MV-4-11 (cell line): ENCODE measurements around the gene HSPA12A.

Source experiments
- DNase-seq: peaks from one replicate; lab custom pipeline; 2025; lab: John Stamatoyannopoulos, UW

The HSPA12A gene

DNA sequence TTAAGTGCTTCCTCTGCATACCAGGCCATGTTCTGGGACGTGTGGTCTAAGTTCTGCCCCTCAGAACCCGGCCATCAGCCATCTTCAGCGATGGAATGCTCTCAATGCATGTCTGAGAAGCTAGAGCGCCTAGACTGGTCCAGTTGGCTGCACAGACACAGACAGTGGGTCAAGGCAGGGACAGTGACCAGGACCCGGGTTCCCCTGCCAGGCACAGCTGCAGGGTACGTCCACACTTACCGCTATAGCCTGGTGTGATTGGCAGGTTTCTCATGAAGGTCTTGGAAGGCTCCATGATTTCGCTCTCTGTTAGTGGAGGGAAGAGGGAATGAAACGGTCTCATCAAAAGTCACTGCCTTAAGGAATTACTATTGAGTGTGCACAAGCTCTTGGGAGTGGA lies 74.3 kb downstream of the HSPA12A start:
- DNase-seq: no peak

GRCh38 chr10:116667484-116667883 lies 74.9 kb downstream of the HSPA12A start:
- no peak for DNase-seq

DNA sequence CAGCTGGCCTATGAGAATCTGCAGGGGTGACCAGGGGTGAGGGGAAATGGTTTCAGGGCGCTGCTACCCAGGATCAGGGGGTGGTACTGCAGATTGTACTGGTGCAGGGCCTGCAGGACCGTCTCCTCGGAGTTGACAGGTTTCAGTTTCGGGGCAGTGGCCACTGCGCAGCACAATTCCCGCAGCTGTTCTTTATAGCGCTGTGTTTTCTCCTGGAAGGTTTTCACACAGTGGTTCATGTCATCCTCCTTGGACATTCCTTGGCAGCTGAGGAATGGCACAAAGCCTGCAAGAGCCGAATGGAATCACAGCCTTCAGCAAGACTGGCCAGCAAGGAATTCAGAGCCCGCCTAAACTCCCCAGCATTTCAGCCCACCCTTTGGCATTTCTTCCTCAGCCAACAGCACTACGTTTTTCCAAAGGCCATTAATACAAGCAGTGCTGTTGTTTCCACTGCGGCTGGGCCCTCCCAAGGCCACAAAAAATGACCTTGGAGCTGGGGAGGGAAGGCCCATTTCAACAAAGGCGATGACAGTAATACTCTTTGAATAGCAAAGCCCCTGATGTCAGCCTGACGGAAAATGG lies 76.7 kb downstream of the HSPA12A start:
- DNase-seq: no peak

DNA sequence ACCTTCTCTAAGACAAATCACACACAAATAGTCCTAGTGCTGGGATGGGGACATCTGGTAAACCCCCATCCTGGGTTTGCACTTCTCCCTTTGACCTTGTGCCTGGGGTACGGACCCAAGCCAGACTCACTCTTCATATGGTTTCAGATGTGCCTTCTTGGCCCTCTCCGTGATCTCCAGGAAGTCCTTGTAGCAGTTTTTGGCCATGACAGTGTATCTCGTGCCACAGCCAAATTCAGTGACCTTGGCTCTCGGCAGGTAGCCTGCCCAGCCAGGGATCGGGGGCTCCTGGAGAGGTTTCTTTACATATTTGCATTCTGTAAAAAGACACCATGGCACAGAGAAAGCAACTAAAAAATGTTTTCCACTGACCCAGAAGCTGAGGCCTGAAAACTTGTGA lies 77.7 kb downstream of the HSPA12A start:
- DNase-seq: no peak

GRCh38 chr10:116663342-116663741 lies 79.0 kb downstream of the HSPA12A start:
- no peak for DNase-seq

- DNase-seq: no peak
These were observed 81.5 kb downstream of the HSPA12A start for GRCh38 chr10:116660860-116661259.

DNA sequence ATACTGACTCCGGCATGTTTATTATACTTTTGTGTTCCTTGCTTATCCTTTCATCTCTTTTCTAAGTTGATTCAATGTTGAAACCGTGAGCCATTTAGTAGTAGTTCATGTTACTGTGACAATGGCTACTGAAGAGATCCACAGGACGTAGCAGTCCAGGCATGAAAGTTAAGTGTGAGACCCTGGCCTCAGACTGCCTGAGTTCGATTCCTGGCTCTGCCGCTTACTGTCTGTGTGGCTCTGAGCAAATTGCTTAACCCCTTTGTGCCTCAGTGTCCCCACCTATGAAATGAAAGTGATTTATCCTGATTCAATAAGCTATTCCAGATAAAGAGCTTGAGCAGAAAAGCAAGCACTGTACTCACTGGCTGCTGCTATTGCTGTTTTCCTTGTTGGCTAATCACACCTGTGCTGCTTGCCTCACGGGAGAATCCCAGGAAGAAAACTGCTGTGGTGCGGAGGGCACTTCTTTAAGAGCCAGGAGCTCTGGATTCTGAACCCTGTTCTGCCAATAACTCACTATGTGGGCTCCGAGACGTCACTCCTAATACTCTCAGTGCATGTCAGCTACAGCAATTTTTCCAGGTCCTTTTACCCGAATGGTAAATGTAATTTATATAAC lies 83.2 kb downstream of the HSPA12A start:
- no peak for DNase-seq

GRCh38 chr10:116657863-116658551 lies 84.4 kb downstream of the HSPA12A start:
- DNase-seq: no peak

DNA sequence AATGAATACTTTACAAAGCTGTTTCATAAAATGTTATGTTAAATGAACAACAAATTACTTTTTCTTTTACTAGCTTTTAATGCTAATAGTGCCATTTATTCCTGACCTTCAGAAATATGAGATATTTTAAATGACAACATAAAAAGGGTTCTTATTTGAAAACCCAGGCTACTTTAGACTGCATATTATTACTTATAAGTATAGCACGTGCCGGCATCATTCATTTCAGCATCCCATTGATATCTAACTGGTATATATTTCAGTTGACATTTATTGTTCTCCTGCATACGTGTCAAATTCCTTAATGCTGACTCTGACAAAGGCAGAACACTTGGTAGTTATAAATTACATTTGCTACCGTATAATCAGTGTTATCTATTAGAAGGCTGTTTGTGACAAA lies 86.3 kb downstream of the HSPA12A start:
- DNase-seq: no peak

- no peak for DNase-seq
These were observed 86.8 kb downstream of the HSPA12A start for GRCh38 chr10:116655568-116655967.

DNA sequence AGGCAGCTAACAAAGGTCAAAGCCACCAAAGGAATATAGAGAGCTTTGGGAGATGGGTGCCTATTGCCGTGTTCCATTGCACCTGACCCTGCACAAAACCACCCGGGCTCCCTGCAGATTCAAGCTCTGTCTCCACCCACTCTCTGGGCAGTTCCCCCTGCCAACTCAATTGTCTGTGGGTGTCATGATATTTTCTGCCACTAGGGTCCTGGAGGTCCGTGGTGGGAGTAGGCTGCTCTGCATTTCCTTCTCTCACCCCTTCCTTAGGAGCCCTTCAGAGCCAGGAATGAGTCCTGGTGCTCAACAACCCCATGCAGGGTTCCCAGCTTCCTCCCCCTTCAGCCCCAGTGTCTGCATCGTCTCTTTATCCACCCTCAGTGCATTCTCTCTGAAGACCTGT lies 87.5 kb downstream of the HSPA12A start:
- no peak for DNase-seq

- no peak for DNase-seq
These were observed 88.5 kb downstream of the HSPA12A start for GRCh38 chr10:116653885-116654284.

GRCh38 chr10:116648903-116649302 lies 93.5 kb downstream of the HSPA12A start:
- DNase-seq: no peak

DNA sequence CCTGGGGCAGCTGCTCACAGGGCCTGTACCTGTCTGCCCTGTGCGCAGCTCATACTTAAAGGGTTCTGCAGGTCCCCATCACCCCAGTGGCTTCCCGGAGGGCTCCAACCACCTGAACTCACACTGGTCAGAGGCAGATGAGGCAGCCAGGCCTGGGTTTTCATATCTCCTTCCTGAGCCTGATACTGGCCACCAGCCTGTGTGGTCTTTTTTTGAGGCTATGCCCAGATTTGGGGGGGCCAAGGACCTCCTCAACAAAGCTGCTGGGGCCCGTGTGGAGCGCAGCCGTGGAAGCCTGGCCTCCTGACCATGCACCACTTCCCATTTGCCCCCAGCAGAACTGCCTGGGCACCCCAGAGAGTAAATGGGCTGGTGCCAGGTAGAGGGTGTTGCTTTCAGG lies 95.9 kb downstream of the HSPA12A start:
- DNase-seq: no peak

GRCh38 chr10:116637830-116638229 lies 104.5 kb downstream of the HSPA12A start:
- DNase-seq: no peak

DNA sequence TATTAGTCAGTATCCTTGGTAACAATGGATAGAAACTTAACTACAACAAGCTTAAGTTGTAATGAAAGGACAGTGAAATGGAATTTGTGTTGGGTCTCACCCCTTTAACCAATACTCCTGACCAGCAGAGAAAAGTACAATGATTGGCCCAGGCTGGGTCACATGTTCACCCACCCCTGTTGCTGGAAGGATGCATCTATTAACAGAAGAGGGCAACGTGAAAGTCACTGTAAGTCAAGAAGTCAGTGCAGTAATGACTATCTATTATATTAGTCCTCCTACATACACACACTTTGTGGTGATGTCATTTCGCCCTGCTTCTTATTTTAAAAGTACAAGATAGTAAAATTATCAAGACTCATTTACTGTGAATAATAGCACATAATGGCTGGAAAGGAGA lies 105.4 kb downstream of the HSPA12A start:
- no peak for DNase-seq

GRCh38 chr10:116636385-116636784 lies 106.0 kb downstream of the HSPA12A start:
- DNase-seq: no peak

GRCh38 chr10:116634126-116634975 lies 108.0 kb downstream of the HSPA12A start:
- DNase-seq: no peak

- DNase-seq: no peak
These were observed 109.2 kb downstream of the HSPA12A start for GRCh38 chr10:116633216-116633600.

DNA sequence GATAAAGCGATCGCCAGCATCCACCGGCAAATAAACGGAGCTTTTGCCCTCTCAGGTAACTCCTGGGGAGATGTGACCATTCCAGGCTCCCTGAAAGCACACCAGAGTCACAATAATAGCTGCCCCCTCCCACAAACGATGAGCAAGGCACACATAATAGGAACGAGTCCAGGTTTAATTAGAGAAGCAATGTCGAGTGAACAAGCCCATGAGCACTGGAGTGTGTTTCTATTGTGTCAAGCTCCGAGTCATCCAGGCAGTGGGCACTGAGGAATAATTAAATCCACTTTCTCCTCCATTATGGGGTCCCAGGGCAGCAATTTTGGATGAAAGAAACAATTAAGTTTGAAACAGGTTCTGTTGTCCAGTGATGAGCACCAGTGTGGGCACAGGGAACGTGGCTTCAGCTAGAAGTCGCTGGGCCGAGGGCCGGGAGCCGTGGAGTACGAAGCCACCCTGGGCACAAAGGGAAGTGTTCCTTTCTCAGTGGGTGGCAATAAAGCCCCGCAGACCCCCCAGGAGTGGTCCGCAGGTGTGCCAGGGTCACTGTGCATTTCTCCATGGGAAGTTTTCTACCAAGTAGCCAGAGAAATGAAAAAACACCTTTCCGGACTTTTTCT lies 109.7 kb downstream of the HSPA12A start:
- no peak for DNase-seq

- DNase-seq: no peak
These were observed 110.5 kb downstream of the HSPA12A start for GRCh38 chr10:116631871-116632295.

DNA sequence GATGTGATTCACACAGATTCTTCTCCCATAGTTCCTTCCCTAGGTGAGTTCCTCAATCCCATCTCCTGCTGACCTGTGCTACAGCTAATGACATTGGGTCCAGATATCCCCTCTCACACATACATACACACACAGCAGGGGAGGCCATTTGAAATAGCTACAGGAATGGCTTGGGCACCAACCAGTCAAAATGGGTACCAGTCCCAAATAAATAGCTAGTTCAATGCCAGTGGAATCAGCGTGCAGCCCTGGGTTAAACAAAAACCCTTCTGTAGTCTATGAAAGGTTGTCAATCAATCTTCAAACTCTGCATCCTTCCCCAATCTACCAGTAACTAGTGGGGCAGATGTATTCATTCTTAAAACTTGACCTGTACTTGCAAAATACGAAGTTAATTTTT lies 112.3 kb downstream of the HSPA12A start:
- no peak for DNase-seq
